Measurements from ENCODE around the gene GULP1.
A peak's percentile ranks its signal among the peaks of the same experiment; 100 is the strongest.

Gene GULP1

DNA sequence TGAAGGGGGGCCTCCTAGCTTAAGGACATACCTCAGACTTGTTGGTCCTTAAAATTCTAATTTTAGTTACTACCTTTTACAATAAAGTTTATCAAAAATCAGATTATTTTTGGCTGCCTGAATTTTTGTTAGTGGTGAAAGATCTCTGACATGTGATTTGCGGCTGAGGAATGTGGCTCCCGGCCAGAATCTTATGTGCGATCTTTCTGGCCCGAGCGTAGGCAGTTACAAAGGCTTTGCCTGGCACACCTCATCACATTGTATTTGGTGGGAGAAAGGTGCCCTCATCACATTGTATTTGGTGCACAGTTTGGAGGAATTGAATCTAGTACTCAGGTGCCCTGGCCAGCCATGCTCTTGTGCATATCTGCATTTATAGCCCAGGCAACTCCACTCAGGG, 289.1 kb downstream of the GULP1 start:
- no peaks in the 10 kb centered on the region for H3K9me3 ChIP-seq (ENCODE audit: severe bottlenecking)
- ATAC-seq (ENCODE audit: low read depth) (0 out of 3 replicates have a peak, but pooled peaks have one; percentile 35), DNase-seq (ENCODE audit: low spot score) (no peak)
- no peak overlapping the region for H3K4me3 ChIP-seq (ENCODE audit: severe bottlenecking)
- H3K27me3 ChIP-seq (ENCODE audit: insufficient read depth, poor library complexity, severe bottlenecking) = no peaks in the 10 kb centered on the region
- no peak overlapping the region for H3K27ac ChIP-seq (ENCODE audit: poor library complexity, severe bottlenecking)
- no peaks in the 10 kb centered on the region for H3K4me1 ChIP-seq (ENCODE audit: insufficient read depth, poor library complexity, severe bottlenecking)
- TF ChIP-seq, protein P1, sequence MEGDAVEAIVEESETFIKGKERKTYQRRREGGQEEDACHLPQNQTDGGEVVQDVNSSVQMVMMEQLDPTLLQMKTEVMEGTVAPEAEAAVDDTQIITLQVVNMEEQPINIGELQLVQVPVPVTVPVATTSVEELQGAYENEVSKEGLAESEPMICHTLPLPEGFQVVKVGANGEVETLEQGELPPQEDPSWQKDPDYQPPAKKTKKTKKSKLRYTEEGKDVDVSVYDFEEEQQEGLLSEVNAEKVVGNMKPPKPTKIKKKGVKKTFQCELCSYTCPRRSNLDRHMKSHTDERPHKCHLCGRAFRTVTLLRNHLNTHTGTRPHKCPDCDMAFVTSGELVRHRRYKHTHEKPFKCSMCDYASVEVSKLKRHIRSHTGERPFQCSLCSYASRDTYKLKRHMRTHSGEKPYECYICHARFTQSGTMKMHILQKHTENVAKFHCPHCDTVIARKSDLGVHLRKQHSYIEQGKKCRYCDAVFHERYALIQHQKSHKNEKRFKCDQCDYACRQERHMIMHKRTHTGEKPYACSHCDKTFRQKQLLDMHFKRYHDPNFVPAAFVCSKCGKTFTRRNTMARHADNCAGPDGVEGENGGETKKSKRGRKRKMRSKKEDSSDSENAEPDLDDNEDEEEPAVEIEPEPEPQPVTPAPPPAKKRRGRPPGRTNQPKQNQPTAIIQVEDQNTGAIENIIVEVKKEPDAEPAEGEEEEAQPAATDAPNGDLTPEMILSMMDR (IDR thresholded peaks at IDR 0.05; ENCODE audit: poor library complexity, severe bottlenecking) = no peak
- H3K36me3 ChIP-seq (ENCODE audit: low read depth) = no peaks in the 10 kb centered on the region

DNA sequence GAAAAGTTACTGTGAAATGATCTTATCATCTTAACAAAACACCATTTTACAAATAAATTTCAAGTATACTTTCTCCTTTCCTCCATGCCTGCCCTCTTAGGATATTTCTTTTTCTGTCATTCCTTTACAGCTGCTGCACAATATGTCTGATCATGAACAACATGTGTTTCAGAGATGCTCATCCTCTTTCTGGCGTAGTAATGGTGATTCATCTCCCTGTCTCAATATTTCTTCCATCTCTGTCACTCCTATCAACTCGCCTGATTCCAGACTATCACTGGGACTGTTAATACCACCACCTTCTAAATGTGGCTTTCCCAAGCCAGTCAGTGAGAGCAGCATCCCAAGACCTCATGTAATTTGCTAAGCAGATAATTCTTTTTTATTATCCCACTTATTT, 290.5 kb downstream of the GULP1 start:
- H3K36me3 ChIP-seq (ENCODE audit: low read depth) = no peaks in the 10 kb centered on the region
- H3K4me3 ChIP-seq (ENCODE audit: severe bottlenecking) = no peak overlapping the region
- no peaks in the 10 kb centered on the region for H3K4me1 ChIP-seq (ENCODE audit: insufficient read depth, poor library complexity, severe bottlenecking)
- ATAC-seq (ENCODE audit: low read depth) (no peak), DNase-seq (ENCODE audit: low spot score) (no peak)
- TF ChIP-seq, protein P1 (IDR thresholded peaks at IDR 0.05; ENCODE audit: poor library complexity, severe bottlenecking) = no peak
- no peak overlapping the region for H3K27ac ChIP-seq (ENCODE audit: poor library complexity, severe bottlenecking)
- no peaks in the 10 kb centered on the region for H3K27me3 ChIP-seq (ENCODE audit: insufficient read depth, poor library complexity, severe bottlenecking)
- no peaks in the 10 kb centered on the region for H3K9me3 ChIP-seq (ENCODE audit: severe bottlenecking)

DNA sequence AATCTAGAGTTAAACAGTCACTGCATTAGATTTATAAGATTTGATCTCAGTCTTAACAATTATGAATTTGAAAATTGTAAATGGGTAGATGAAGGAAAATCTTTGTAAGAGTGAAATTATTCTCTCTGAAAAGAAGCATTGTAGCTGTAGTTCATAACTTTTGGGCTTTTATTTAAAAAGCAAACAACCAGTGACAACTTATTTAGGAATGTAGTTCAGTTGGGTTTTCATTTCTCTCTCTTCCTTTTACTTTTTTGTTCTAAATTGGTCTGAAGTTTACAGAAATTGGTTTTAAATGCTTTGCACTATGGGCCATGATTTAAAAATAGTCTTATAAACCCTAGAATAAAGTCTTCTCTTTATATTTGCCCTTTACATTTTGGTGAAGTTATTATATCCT, 296.6 kb downstream of the GULP1 start:
- no peaks in the 10 kb centered on the region for H3K4me1 ChIP-seq (ENCODE audit: insufficient read depth, poor library complexity, severe bottlenecking)
- no peak overlapping the region for H3K27ac ChIP-seq (ENCODE audit: poor library complexity, severe bottlenecking)
- H3K27me3 ChIP-seq (ENCODE audit: insufficient read depth, poor library complexity, severe bottlenecking) = no peaks in the 10 kb centered on the region
- DNase-seq (ENCODE audit: low spot score) (no peak), ATAC-seq (ENCODE audit: low read depth) (no peak)
- H3K4me3 ChIP-seq (ENCODE audit: severe bottlenecking) = no peak overlapping the region
- TF ChIP-seq, protein P1 (IDR thresholded peaks at IDR 0.05; ENCODE audit: poor library complexity, severe bottlenecking) = no peak
- no peaks in the 10 kb centered on the region for H3K36me3 ChIP-seq (ENCODE audit: low read depth)
- no peaks in the 10 kb centered on the region for H3K9me3 ChIP-seq (ENCODE audit: severe bottlenecking)

DNA sequence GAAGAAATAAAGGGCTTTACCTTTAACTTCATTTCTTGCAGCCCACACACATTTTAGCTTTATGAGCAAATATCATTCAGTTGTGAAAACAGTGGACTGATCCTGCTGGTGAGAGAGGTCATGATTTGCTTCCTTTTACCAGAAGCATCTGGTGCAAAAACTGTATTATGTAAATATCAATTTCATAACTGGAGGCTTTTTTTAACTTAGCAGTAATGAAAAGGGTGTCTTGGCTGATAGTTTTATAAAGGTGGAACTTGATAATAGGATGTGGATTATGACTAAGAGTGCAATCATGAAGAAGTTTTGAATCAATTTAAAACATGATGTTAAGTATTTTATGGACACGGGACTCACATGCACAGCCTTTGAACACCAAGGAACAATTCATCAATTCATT, 304.4 kb downstream of the GULP1 start:
- Histone ChIP-seq H3K4me1 (ENCODE audit: insufficient read depth, poor library complexity, severe bottlenecking) (no peaks in the 10 kb centered on the region), H3K36me3 (ENCODE audit: low read depth) (no peaks in the 10 kb centered on the region), H3K27me3 (ENCODE audit: insufficient read depth, poor library complexity, severe bottlenecking) (no peaks in the 10 kb centered on the region), H3K9me3 (ENCODE audit: severe bottlenecking) (no peaks in the 10 kb centered on the region), H3K4me3 (ENCODE audit: severe bottlenecking) (no peak overlapping the region), H3K27ac (ENCODE audit: poor library complexity, severe bottlenecking) (no peak overlapping the region)
- TF ChIP-seq, protein P1 (IDR thresholded peaks at IDR 0.05; ENCODE audit: poor library complexity, severe bottlenecking) = no peak
- DNase-seq (ENCODE audit: low spot score) (no peak), ATAC-seq (ENCODE audit: low read depth) (no peak)

DNA sequence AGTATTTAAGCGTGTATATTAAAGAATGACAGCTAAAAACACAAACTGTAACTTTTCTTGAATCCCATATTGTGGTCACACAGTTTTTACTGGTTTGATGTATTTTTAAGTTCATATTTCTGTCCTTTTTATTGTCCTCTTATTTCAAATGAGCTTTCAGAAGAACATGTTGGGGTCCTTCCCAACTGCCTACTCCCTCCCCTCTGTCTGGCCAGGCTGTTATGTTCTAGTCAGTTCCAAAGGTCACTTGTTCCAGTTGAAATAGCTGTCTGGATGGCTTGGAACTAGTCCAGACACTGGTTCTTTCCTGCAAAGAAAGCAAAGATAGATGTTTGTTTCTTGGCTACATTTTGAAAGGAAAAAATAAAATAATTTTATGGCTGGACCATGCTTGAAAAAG, 306.9 kb downstream of the GULP1 start:
- no peak for ATAC-seq (ENCODE audit: low read depth)

More for the DNA sequence above, 306.9 kb downstream of the GULP1 start:
- Histone ChIP-seq H3K4me3 (ENCODE audit: severe bottlenecking) (no peak overlapping the region), H3K27me3 (ENCODE audit: insufficient read depth, poor library complexity, severe bottlenecking) (no peaks in the 10 kb centered on the region), H3K9me3 (ENCODE audit: severe bottlenecking) (no peaks in the 10 kb centered on the region), H3K36me3 (ENCODE audit: low read depth) (no peaks in the 10 kb centered on the region), H3K4me1 (ENCODE audit: insufficient read depth, poor library complexity, severe bottlenecking) (no peaks in the 10 kb centered on the region), H3K27ac (ENCODE audit: poor library complexity, severe bottlenecking) (no peak overlapping the region)
- TF ChIP-seq, protein P1 (IDR thresholded peaks at IDR 0.05; ENCODE audit: poor library complexity, severe bottlenecking) = no peak
- DNase-seq (ENCODE audit: low spot score) = no peak

All from RWPE2 (cell line).